ENCODE data around the gene EPSTI1.
"Not testable (repeated sequence)": the region's sequence is repeated elsewhere in the genome, so short reads cannot be mapped to it uniquely, and the experiment has no call there.

EPSTI1 gene

GRCh38 chr13:42992764-42993122 lies 702 bp upstream of the EPSTI1 start:
- Mint-ChIP-seq H3K4me3 (peak overlapping the region; percentile 94), H3K27ac (peak overlapping the region; percentile 99), H3K9me3 (ENCODE audit: low read depth) (no peaks in the 10 kb centered on the region), H3K27me3 (no peaks in the 10 kb centered on the region), H3K36me3 (peaks cover 5% of the 10 kb centered on the region), H3K4me1 (ENCODE audit: low read depth) (peaks cover 54% of the 10 kb centered on the region)

- not testable (repeated sequence) for H3K9me3 Mint-ChIP-seq (ENCODE audit: low read depth); H3K36me3 Mint-ChIP-seq; H3K27me3 Mint-ChIP-seq
- Mint-ChIP-seq H3K27ac (peak overlapping the region; percentile 99), H3K4me3 (peak overlapping the region; percentile 94), H3K4me1 (ENCODE audit: low read depth) (peaks cover 53% of the 10 kb centered on the region)
Measured at GRCh38 chr13:42991233-42991897, 676 bp downstream of the EPSTI1 start.

GRCh38 chr13:42990291-42991232 lies 1.5 kb downstream of the EPSTI1 start:
- Mint-ChIP-seq H3K4me3 (peak overlapping the region; percentile 94), H3K27ac (peak overlapping the region; percentile 99), H3K9me3 (ENCODE audit: low read depth) (no peaks in the 10 kb centered on the region), H3K4me1 (ENCODE audit: low read depth) (peaks cover 46% of the 10 kb centered on the region), H3K36me3 (peaks cover 9% of the 10 kb centered on the region), H3K27me3 (no peaks in the 10 kb centered on the region)

- Mint-ChIP-seq H3K36me3 (peaks cover 27% of the 10 kb centered on the region), H3K4me1 (ENCODE audit: low read depth) (peaks cover 38% of the 10 kb centered on the region), H3K27me3 (no peaks in the 10 kb centered on the region), H3K27ac (no peak overlapping the region), H3K9me3 (ENCODE audit: low read depth) (no peaks in the 10 kb centered on the region), H3K4me3 (no peak overlapping the region)
Measured at GRCh38 chr13:42986176-42986574, 5.9 kb downstream of the EPSTI1 start.

GRCh38 chr13:42985312-42986175 lies 6.5 kb downstream of the EPSTI1 start:
- no peaks in the 10 kb centered on the region for H3K27me3 Mint-ChIP-seq
- H3K4me1 Mint-ChIP-seq (ENCODE audit: low read depth), result peaks cover 31% of the 10 kb centered on the region
- peaks cover 31% of the 10 kb centered on the region for H3K36me3 Mint-ChIP-seq
- no peak overlapping the region for H3K4me3 Mint-ChIP-seq
- no peaks in the 10 kb centered on the region for H3K9me3 Mint-ChIP-seq (ENCODE audit: low read depth)
- H3K27ac Mint-ChIP-seq, result no peak overlapping the region

GRCh38 chr13:42984691-42985090 lies 7.3 kb downstream of the EPSTI1 start:
- H3K27me3 Mint-ChIP-seq, result no peaks in the 10 kb centered on the region
- H3K4me3 Mint-ChIP-seq, result no peak overlapping the region
- peaks cover 33% of the 10 kb centered on the region for H3K36me3 Mint-ChIP-seq
- H3K4me1 Mint-ChIP-seq (ENCODE audit: low read depth), result peaks cover 28% of the 10 kb centered on the region
- no peak overlapping the region for H3K27ac Mint-ChIP-seq
- H3K9me3 Mint-ChIP-seq (ENCODE audit: low read depth), result no peaks in the 10 kb centered on the region

GRCh38 chr13:42984026-42984425 lies 8.0 kb downstream of the EPSTI1 start:
- Mint-ChIP-seq H3K27ac (no peak overlapping the region), H3K9me3 (ENCODE audit: low read depth) (no peaks in the 10 kb centered on the region), H3K4me3 (no peak overlapping the region), H3K27me3 (no peaks in the 10 kb centered on the region), H3K36me3 (peaks cover 33% of the 10 kb centered on the region), H3K4me1 (ENCODE audit: low read depth) (peaks cover 25% of the 10 kb centered on the region)

GRCh38 chr13:42981853-42982252 lies 10.2 kb downstream of the EPSTI1 start:
- H3K4me1 Mint-ChIP-seq (ENCODE audit: low read depth), result peaks cover 17% of the 10 kb centered on the region
- no peak overlapping the region for H3K27ac Mint-ChIP-seq
- no peaks in the 10 kb centered on the region for H3K9me3 Mint-ChIP-seq (ENCODE audit: low read depth)
- H3K4me3 Mint-ChIP-seq, result no peak overlapping the region
- H3K36me3 Mint-ChIP-seq, result peaks cover 31% of the 10 kb centered on the region
- no peaks in the 10 kb centered on the region for H3K27me3 Mint-ChIP-seq

- Mint-ChIP-seq H3K27ac (no peak overlapping the region), H3K9me3 (ENCODE audit: low read depth) (no peaks in the 10 kb centered on the region), H3K27me3 (no peaks in the 10 kb centered on the region), H3K4me1 (ENCODE audit: low read depth) (peaks cover 16% of the 10 kb centered on the region), H3K4me3 (no peak overlapping the region), H3K36me3 (peaks cover 35% of the 10 kb centered on the region)
Measured at GRCh38 chr13:42981317-42981716, 10.7 kb downstream of the EPSTI1 start.

GRCh38 chr13:42977219-42977659 lies 14.8 kb downstream of the EPSTI1 start:
- H3K4me1 Mint-ChIP-seq (ENCODE audit: low read depth), result peaks cover 8% of the 10 kb centered on the region
- peaks cover 27% of the 10 kb centered on the region for H3K36me3 Mint-ChIP-seq
- H3K4me3 Mint-ChIP-seq, result no peak overlapping the region
- no peaks in the 10 kb centered on the region for H3K9me3 Mint-ChIP-seq (ENCODE audit: low read depth)
- H3K27me3 Mint-ChIP-seq, result no peaks in the 10 kb centered on the region
- H3K27ac Mint-ChIP-seq, result no peak overlapping the region

GRCh38 chr13:42976066-42976465 lies 16.0 kb downstream of the EPSTI1 start:
- Mint-ChIP-seq H3K4me1 (ENCODE audit: low read depth) (peaks cover 6% of the 10 kb centered on the region), H3K27me3 (no peaks in the 10 kb centered on the region), H3K9me3 (ENCODE audit: low read depth) (no peaks in the 10 kb centered on the region), H3K27ac (no peak overlapping the region), H3K36me3 (peaks cover 22% of the 10 kb centered on the region), H3K4me3 (no peak overlapping the region)

GRCh38 chr13:42973581-42973980 lies 18.5 kb downstream of the EPSTI1 start:
- Mint-ChIP-seq H3K27ac (no peak overlapping the region), H3K9me3 (ENCODE audit: low read depth) (no peaks in the 10 kb centered on the region), H3K27me3 (no peaks in the 10 kb centered on the region), H3K36me3 (peaks cover 12% of the 10 kb centered on the region), H3K4me3 (no peak overlapping the region), H3K4me1 (ENCODE audit: low read depth) (peaks cover 15% of the 10 kb centered on the region)

- Mint-ChIP-seq H3K36me3 (peaks cover 10% of the 10 kb centered on the region), H3K27ac (peak overlapping the region; percentile 1), H3K9me3 (ENCODE audit: low read depth) (no peaks in the 10 kb centered on the region), H3K4me3 (no peak overlapping the region), H3K27me3 (no peaks in the 10 kb centered on the region), H3K4me1 (ENCODE audit: low read depth) (peaks cover 15% of the 10 kb centered on the region)
Measured at GRCh38 chr13:42971691-42972347, 20.2 kb downstream of the EPSTI1 start.
